Sigmoid colon (tissue), 7 donors: ENCODE results near the gene NIPAL1. TPM values are rescaled to one million over a fixed set of nuclear protein-coding genes. Genes with fewer than 3 reads are reported as not detected.

ENCODE experiments used
- DNase-seq: peaks from one replicate; pipeline ENCODE4 v3.0.0-alpha.2; 2019
- H3K27ac ChIP-seq, 4 donors: fragments of 200-600 bp; sonication (generic); one replicate each; pipeline ENCODE4 v1.5.1; 2016 to 2019; ENCODE audit warnings: mild to moderate bottlenecking in 1 of 4
- H3K27me3 ChIP-seq, 3 donors: fragments of 200-600 bp; sonication (generic); one replicate each; pipeline ENCODE4 v1.5.1; 2019; ENCODE audit warnings: mild to moderate bottlenecking in 1 of 3
- H3K36me3 ChIP-seq, 4 donors: fragments of 200-600 bp; sonication (generic); one replicate each; pipeline ENCODE4 v1.5.1; 2016 to 2019
- H3K4me1 ChIP-seq, 4 donors: fragments of 200-600 bp; sonication (generic); one replicate each; pipeline ENCODE4 v1.5.1; 2017 to 2019
- H3K4me3 ChIP-seq, 4 donors: fragments of 200-600 bp; sonication (generic); one replicate each; pipeline ENCODE4 v1.5.1; 2017 to 2019; ENCODE audit warnings: mild to moderate bottlenecking in 2 of 4, moderate library complexity in 1 of 4
- H3K9me3 ChIP-seq, 4 donors: fragments of 200-600 bp in 3 of 4; sonication (generic) in 3 of 4; one replicate each; pipeline versions ENCODE4 v1.5.1 to v1.6.1; 2013 to 2019
- CTCF ChIP-seq, 4 experiments: fragments of 450-650 bp in 3 of 4; fragments of 200-600 bp in 1 of 4; IDR thresholded peaks; one replicate each; pipeline ENCODE4 v1.5.1; 2016 to 2019; ENCODE audit warnings: antibody characterized with exemption in 4 of 4, mild to moderate bottlenecking in 3 of 4, moderate library complexity in 2 of 4
- EP300 ChIP-seq, 4 donors: sonication (generic); formaldehyde crosslinking; IDR thresholded peaks; one replicate each; pipeline ENCODE4 v1.6.1; 2017; ENCODE audit warnings: antibody characterized with exemption in 4 of 4
- POLR2A ChIP-seq, 2 donors: fragments of 450-650 bp; IDR thresholded peaks; one replicate each; pipeline ENCODE4 v1.6.1; 2016; ENCODE audit warnings: antibody characterized with exemption in 2 of 2, mild to moderate bottlenecking in 2 of 2, moderate library complexity in 2 of 2
- POLR2AphosphoS5 ChIP-seq, 4 donors: sonication (generic); formaldehyde crosslinking; IDR thresholded peaks; one replicate each; pipeline ENCODE4 v1.6.1; 2017; ENCODE audit warnings: antibody characterized with exemption in 4 of 4
- WGBS, 2 donors: extraction: QIAGEN DNeasy Blood & Tissue Kit; methylation state at CpG; one replicate each; pipeline ENCODE4 v1.1.7; 2013; 5-methylcytosine and 5-hydroxymethylcytosine counted together
- intact Hi-C: fragments of 100-400 bp; cut with DNase I; formaldehyde crosslinking; loops from one replicate; pipeline ENCODE4 v1.15.1; 2023
- polyA plus RNA-seq, 3 donors: library from polyadenylated mRNA; stranded (reverse); fragments of 200-250 nt; gene quantifications; one replicate each; pipeline ENCODE4 v1.2.3, GENCODE V29; 2013
- total RNA-seq, 4 donors: library from RNA; depleted of rRNA; stranded (reverse); fragments of >200 nt; gene quantifications; one replicate each; pipeline ENCODE4 v1.1.0, GENCODE V29; 2016
- donor health status: healthy with polysubstance abuse.
- donor health status: Bipolar disorder and iron deficiency.
- donor health status: healthy.

The NIPAL1 gene
- total and polyA plus RNA-seq, 7 donors, result 0.33 to 8.6 (median 3.3) TPM; not detected in 1

DNA sequence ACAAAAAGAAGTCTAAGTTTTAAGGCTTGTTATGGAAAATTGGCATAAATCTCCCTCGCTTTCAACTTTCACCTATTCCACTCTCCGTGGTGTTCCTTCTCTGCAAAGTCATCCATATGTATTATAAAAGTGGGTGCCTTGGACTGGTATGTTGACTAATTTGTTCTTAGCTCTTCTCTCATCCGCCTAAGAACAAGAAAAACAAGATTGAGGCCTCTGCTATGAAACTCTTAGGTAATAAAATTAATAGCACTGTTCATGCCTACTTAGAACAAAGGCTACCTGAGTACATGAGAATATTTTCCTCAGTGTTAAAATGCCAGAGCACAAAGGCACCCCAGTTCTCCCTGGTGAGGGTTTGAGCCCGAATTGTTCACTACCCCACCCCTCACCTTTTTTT lies 1.4 kb upstream of the NIPAL1 start:
- Histone ChIP-seq H3K27me3 (peaks cover 0 to 10% (median 3%) of the 10 kb centered on the region in 3 donors), H3K9me3 (no peaks in the 10 kb centered on the region), H3K4me1 (peaks cover 0 to 17% (median 13%) of the 10 kb centered on the region in 4 donors), H3K36me3 (no peaks in the 10 kb centered on the region), H3K4me3 (no peak overlapping the region), H3K27ac (no peak overlapping the region)
- WGBS, 2 donors, result 39 to 80% methylated on average over 4 of the region's 4 CpGs
- no peak for TF ChIP-seq POLR2AphosphoS5 (IDR thresholded peaks at IDR 0.05)
- no peak for TF ChIP-seq EP300 (IDR thresholded peaks at IDR 0.05)
- no peak for TF ChIP-seq POLR2A (IDR thresholded peaks at IDR 0.05)
- TF ChIP-seq CTCF (IDR thresholded peaks at IDR 0.05), result no peak
- no peak for DNase-seq
- intact Hi-C loops, result loop anchor here (5.0 kb wide), 1 partner anchor 72 kb away; no protein-coding TSS in a partner anchor

GRCh38 chr4:48015678-48016077 lies 894 bp upstream of the NIPAL1 start:
- Histone ChIP-seq H3K27me3 (peaks cover 0 to 10% (median 3%) of the 10 kb centered on the region in 3 donors), H3K36me3 (no peaks in the 10 kb centered on the region), H3K4me3 (no peak overlapping the region), H3K27ac (no peak overlapping the region), H3K9me3 (no peaks in the 10 kb centered on the region), H3K4me1 (peaks cover 0 to 17% (median 13%) of the 10 kb centered on the region in 4 donors)
- WGBS, 2 donors, result 23 to 76% methylated on average over 5 of the region's 5 CpGs
- intact Hi-C loops, result loop anchor here (5.0 kb wide), 1 partner anchor 72 kb away; no protein-coding TSS in a partner anchor
- DNase-seq, result no peak
- TF ChIP-seq EP300 (IDR thresholded peaks at IDR 0.05) (no peak), CTCF (IDR thresholded peaks at IDR 0.05) (no peak), POLR2A (IDR thresholded peaks at IDR 0.05) (no peak), POLR2AphosphoS5 (IDR thresholded peaks at IDR 0.05) (no peak)

DNA sequence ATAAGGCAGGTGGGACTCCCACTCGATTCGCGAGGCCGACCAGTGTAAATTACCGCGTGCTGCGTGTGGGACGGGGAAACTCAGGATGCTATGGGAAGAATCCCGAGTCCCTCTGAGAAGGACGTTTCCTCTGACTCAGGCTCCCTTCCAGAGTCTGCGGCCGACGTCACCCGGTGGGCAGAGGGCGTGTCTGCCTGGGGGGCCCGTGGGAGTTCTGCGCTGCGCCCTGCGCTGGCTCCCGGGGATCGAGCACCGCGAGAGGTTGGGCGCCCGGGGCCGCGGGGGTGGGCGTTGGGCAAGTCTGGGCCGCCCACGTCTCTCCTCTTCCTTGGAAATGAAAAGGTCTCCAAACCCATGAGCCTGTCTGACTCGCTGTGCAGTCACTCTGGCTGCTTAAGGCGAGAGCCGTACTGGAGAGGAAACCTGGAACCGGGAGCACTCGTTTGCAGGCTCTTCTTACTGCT lies 568 bp downstream of the NIPAL1 start:
- intact Hi-C loops, result loop anchor here (5.0 kb wide), 1 partner anchor 70 kb away; no protein-coding TSS in a partner anchor
- Histone ChIP-seq H3K36me3 (no peaks in the 10 kb centered on the region), H3K27me3 (peaks cover 0 to 10% (median 3%) of the 10 kb centered on the region in 3 donors), H3K4me3 (peak overlapping the region; percentile 43 to 61 (median 52)), H3K4me1 (peaks cover 0 to 17% (median 13%) of the 10 kb centered on the region in 4 donors), H3K27ac (no peak overlapping the region), H3K9me3 (no peaks in the 10 kb centered on the region)
- 1% methylated on average over 35 of the region's 35 CpGs for WGBS, 2 donors
- peak; percentile 64 for DNase-seq
- TF ChIP-seq POLR2A (IDR thresholded peaks at IDR 0.05) (no peak), EP300 (IDR thresholded peaks at IDR 0.05) (no peak), CTCF (IDR thresholded peaks at IDR 0.05) (no peak), POLR2AphosphoS5 (IDR thresholded peaks at IDR 0.05) (no peak)

GRCh38 chr4:48018112-48018511 lies 1.5 kb downstream of the NIPAL1 start:
- Histone ChIP-seq H3K36me3 (no peaks in the 10 kb centered on the region), H3K27ac (no peak overlapping the region), H3K27me3 (peaks cover 0 to 10% (median 3%) of the 10 kb centered on the region in 3 donors), H3K4me1 (peaks cover 0 to 17% (median 13%) of the 10 kb centered on the region in 4 donors), H3K4me3 (no peak overlapping the region), H3K9me3 (no peaks in the 10 kb centered on the region)
- intact Hi-C loops, result loop anchor here (5.0 kb wide), 1 partner anchor 69 kb away; no protein-coding TSS in a partner anchor
- 13 to 63% methylated on average over 2 of the region's 2 CpGs for WGBS, 2 donors
- no peak for DNase-seq
- TF ChIP-seq CTCF (IDR thresholded peaks at IDR 0.05) (no peak), EP300 (IDR thresholded peaks at IDR 0.05) (no peak), POLR2A (IDR thresholded peaks at IDR 0.05) (no peak), POLR2AphosphoS5 (IDR thresholded peaks at IDR 0.05) (no peak)
